ENCODE results near the gene SPRING1. TPM values are rescaled to one million over a fixed set of nuclear protein-coding genes. Genes with fewer than 3 reads are reported as not detected.

The SPRING1 gene
- total RNA-seq, 2 experiments from 2014 or later, result 7.6 to 7.8 TPM

- TF ChIP-seq, protein P1, sequence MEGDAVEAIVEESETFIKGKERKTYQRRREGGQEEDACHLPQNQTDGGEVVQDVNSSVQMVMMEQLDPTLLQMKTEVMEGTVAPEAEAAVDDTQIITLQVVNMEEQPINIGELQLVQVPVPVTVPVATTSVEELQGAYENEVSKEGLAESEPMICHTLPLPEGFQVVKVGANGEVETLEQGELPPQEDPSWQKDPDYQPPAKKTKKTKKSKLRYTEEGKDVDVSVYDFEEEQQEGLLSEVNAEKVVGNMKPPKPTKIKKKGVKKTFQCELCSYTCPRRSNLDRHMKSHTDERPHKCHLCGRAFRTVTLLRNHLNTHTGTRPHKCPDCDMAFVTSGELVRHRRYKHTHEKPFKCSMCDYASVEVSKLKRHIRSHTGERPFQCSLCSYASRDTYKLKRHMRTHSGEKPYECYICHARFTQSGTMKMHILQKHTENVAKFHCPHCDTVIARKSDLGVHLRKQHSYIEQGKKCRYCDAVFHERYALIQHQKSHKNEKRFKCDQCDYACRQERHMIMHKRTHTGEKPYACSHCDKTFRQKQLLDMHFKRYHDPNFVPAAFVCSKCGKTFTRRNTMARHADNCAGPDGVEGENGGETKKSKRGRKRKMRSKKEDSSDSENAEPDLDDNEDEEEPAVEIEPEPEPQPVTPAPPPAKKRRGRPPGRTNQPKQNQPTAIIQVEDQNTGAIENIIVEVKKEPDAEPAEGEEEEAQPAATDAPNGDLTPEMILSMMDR (IDR thresholded peaks at IDR 0.05), result no peak
- Mint-ChIP-seq H3K4me3 (no peak overlapping the region), H3K9me3 (no peaks in the 10 kb centered on the region), H3K27me3 (no peaks in the 10 kb centered on the region), H3K36me3 (ENCODE audit: low read depth) (peaks cover 52% of the 10 kb centered on the region), H3K4me1 (ENCODE audit: low read depth) (peaks cover 6% of the 10 kb centered on the region), H3K27ac (peak overlapping the region; percentile 9)
- DNase-seq (no peak), ATAC-seq (ENCODE audit: poor library complexity) (no peak)
- ChIA-PET CTCF (no interaction called here), POLR2A (no interaction called here)
- Histone ChIP-seq H3K36me3 (ENCODE audit: insufficient read depth, low read length) (peaks cover 28% of the 10 kb centered on the region), H3K9me3 (ENCODE audit: control insufficient read depth in 1 of 2, insufficient read depth in 1 of 2, low read length in 2 of 2) (no peaks in the 10 kb centered on the region), H3K4me3 (ENCODE audit: low read length) (no peak overlapping the region), H3K27ac (ENCODE audit: low read depth in 1 of 2, low read length in 2 of 2) (no peak overlapping the region), H3K27me3 (ENCODE audit: control insufficient read depth in 1 of 2, insufficient read depth in 2 of 2, low read length in 2 of 2) (no peaks in the 10 kb centered on the region), H3K4me1 (ENCODE audit: insufficient read depth, low read length) (peaks cover 3% of the 10 kb centered on the region)
- intact Hi-C loops (cut with DNase I, micrococcal nuclease), result no loop called here
These were observed 23.7 kb downstream of the SPRING1 start for GRCh38 chr12:116714175-116714574.

- TF ChIP-seq, protein P1 (IDR thresholded peaks at IDR 0.05), result no peak
- DNase-seq, result no peak
- H3K27me3 ChIP-seq (ENCODE audit: control insufficient read depth in 1 of 2, insufficient read depth in 2 of 2, low read length in 2 of 2), result no peaks in the 10 kb centered on the region
- no peak overlapping the region for H3K4me3 ChIP-seq (ENCODE audit: low read length)
- POLR2A ChIA-PET, result no interaction called here
- no peaks in the 10 kb centered on the region for H3K9me3 ChIP-seq (ENCODE audit: control insufficient read depth in 1 of 2, insufficient read depth in 1 of 2, low read length in 2 of 2)
- no peak overlapping the region for H3K4me3 Mint-ChIP-seq
- H3K36me3 ChIP-seq (ENCODE audit: insufficient read depth, low read length), result peaks cover 23% of the 10 kb centered on the region
- H3K4me1 Mint-ChIP-seq (ENCODE audit: low read depth), result peaks cover 12% of the 10 kb centered on the region
- no peak overlapping the region for H3K27ac ChIP-seq (ENCODE audit: low read depth in 1 of 2, low read length in 2 of 2)
- intact Hi-C loops (cut with DNase I, micrococcal nuclease), result no loop called here
- ATAC-seq (ENCODE audit: poor library complexity), result no peak
- no peaks in the 10 kb centered on the region for H3K9me3 Mint-ChIP-seq
- peaks cover 45% of the 10 kb centered on the region for H3K36me3 Mint-ChIP-seq (ENCODE audit: low read depth)
- peak overlapping the region; percentile 9 for H3K27ac Mint-ChIP-seq
- peaks cover 10% of the 10 kb centered on the region for H3K4me1 ChIP-seq (ENCODE audit: insufficient read depth, low read length)
- H3K27me3 Mint-ChIP-seq, result peaks cover 4% of the 10 kb centered on the region
- CTCF ChIA-PET, result no interaction called here
These were observed 24.3 kb downstream of the SPRING1 start for GRCh38 chr12:116713527-116713926.

- TF ChIP-seq, protein P1 (IDR thresholded peaks at IDR 0.05), result no peak
- Mint-ChIP-seq H3K27ac (no peak overlapping the region), H3K36me3 (ENCODE audit: low read depth) (peaks cover 38% of the 10 kb centered on the region), H3K27me3 (peaks cover 4% of the 10 kb centered on the region), H3K4me1 (ENCODE audit: low read depth) (peaks cover 14% of the 10 kb centered on the region), H3K9me3 (no peaks in the 10 kb centered on the region), H3K4me3 (no peak overlapping the region)
- ATAC-seq (ENCODE audit: poor library complexity), result no peak
- POLR2A ChIA-PET, result no interaction called here
- H3K27me3 ChIP-seq (ENCODE audit: control insufficient read depth in 1 of 2, insufficient read depth in 2 of 2, low read length in 2 of 2), result no peaks in the 10 kb centered on the region
- no peak for DNase-seq
- peaks cover 15% of the 10 kb centered on the region for H3K36me3 ChIP-seq (ENCODE audit: insufficient read depth, low read length)
- CTCF ChIA-PET, result no interaction called here
- peaks cover 14% of the 10 kb centered on the region for H3K4me1 ChIP-seq (ENCODE audit: insufficient read depth, low read length)
- H3K9me3 ChIP-seq (ENCODE audit: control insufficient read depth in 1 of 2, insufficient read depth in 1 of 2, low read length in 2 of 2), result no peaks in the 10 kb centered on the region
- H3K4me3 ChIP-seq (ENCODE audit: low read length), result no peak overlapping the region
- intact Hi-C loops (cut with DNase I, micrococcal nuclease), result no loop called here
- H3K27ac ChIP-seq (ENCODE audit: low read depth in 1 of 2, low read length in 2 of 2), result no peak overlapping the region
These were observed 25.2 kb downstream of the SPRING1 start for GRCh38 chr12:116712458-116713303.

Measured in CD4-positive, alpha-beta T cell (primary cell).